Left lung (tissue), 10 donors: ENCODE results near the gene ZBTB20. TPM values are rescaled to one million over a fixed set of nuclear protein-coding genes. Genes with fewer than 3 reads are reported as not detected.
A peak's percentile ranks its signal among the peaks of the same experiment; 100 is the strongest.

ENCODE experiments used
- ATAC-seq: fragments of 200-7000 bp; cut with Tn5 transposase; one replicate; pipeline ENCODE4 v1.9.1; 2020; ENCODE audit warnings: moderate library complexity
- DNase-seq, 4 donors: peaks; one replicate each; pipeline ENCODE4 v3.0.0-alpha.2; 2013 to 2020
- H3K27ac ChIP-seq, 2 donors: fragments of 200-600 bp; sonication (generic) in 1 of 2; one replicate each; pipeline versions ENCODE4 v1.5.0 to v1.8.0; 2020 to 2021
- H3K27me3 ChIP-seq, 2 donors: fragments of 200-600 bp; sonication (generic) in 1 of 2; one replicate each; pipeline versions ENCODE4 v1.5.0 to v1.8.0; 2020 to 2021
- H3K36me3 ChIP-seq, 2 donors: fragments of 200-600 bp; sonication (generic) in 1 of 2; one replicate each; pipeline versions ENCODE4 v1.5.0 to v1.8.0; 2020 to 2021
- H3K4me1 ChIP-seq, 2 donors: fragments of 200-600 bp; one replicate each; pipeline ENCODE4 v1.8.0; 2021
- H3K4me3 ChIP-seq, 2 donors: fragments of 200-600 bp; sonication (generic) in 1 of 2; one replicate each; pipeline versions ENCODE4 v1.5.0 to v1.8.0; 2020 to 2021; ENCODE audit warnings: mild to moderate bottlenecking in 1 of 2
- H3K9me3 ChIP-seq, 2 donors: fragments of 200-600 bp; sonication (generic) in 1 of 2; one replicate each; pipeline versions ENCODE4 v1.5.0 to v1.8.0; 2020 to 2021
- CTCF ChIP-seq, 2 donors: fragments of 200-600 bp; sonication (generic) in 1 of 2; IDR thresholded peaks; one replicate each; pipeline versions ENCODE4 v1.5.0 to v1.8.0; 2021; ENCODE audit warnings: antibody characterized with exemption in 2 of 2
- intact Hi-C, 2 donors: fragments of 100-400 bp; cut with DNase I; formaldehyde crosslinking; loops; one replicate each; pipeline versions ENCODE4 v1.11.2 to v1.14.2; 2022
- polyA plus RNA-seq, 6 donors: library from polyadenylated mRNA; unstranded; fragments of 120-200 nt; gene quantifications; one replicate each; pipeline ENCODE4 v1.2.1, GENCODE V29; 2013; ENCODE audit not compliant: insufficient read length in 6 of 6
- total RNA-seq, 2 donors: library from RNA; stranded (reverse); fragmentation: NEBNext Ultra II Directional; extraction: Animal tissue kit (Norgen Biotek cat#: 25700); gene quantifications; one replicate each; pipeline ENCODE4 v1.2.1, GENCODE V29; 2021
- donor health status: DM: no; HTN: yes; CAD: no.
- donor health status: DM: no; HTN: no; CAD: no.

The ZBTB20 gene
- total and polyA plus RNA-seq, 8 donors = 1.1 to 63.5 (median 6.0) TPM

DNA sequence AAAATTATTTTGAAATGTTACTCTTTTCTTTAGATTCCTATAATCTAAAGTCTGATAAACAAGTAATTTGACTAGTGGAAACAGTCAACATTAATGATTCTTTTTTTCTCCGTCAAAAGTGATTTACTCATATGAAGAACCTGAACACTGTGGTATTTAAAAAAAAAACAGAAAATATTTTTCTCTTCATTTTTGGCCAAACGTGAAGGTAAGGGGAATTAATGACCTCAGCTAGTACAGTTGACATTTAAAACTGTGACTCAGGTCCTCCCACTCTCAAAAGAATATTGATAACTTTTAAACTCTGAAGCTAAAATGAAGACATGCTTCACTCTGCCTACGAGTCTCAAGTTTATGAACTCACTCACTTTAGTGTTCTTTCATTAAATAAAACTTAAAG is 818.7 kb downstream of the ZBTB20 start:
- ATAC-seq = no peak
- intact Hi-C loops = no loop called here
- no peak for TF ChIP-seq CTCF (IDR thresholded peaks at IDR 0.05)
- no peaks in the 10 kb centered on the region for H3K36me3 ChIP-seq
- no peak overlapping the region for H3K4me3 ChIP-seq
- H3K27ac ChIP-seq = no peak overlapping the region
- H3K27me3 ChIP-seq = no peaks in the 10 kb centered on the region
- no peaks in the 10 kb centered on the region for H3K9me3 ChIP-seq
- no peak for DNase-seq
- no peaks in the 10 kb centered on the region for H3K4me1 ChIP-seq

GRCh38 chr3:114327665-114328064 is 819.4 kb downstream of the ZBTB20 start:
- DNase-seq = no peak
- no peak for ATAC-seq
- Histone ChIP-seq H3K27me3 (no peaks in the 10 kb centered on the region), H3K9me3 (no peaks in the 10 kb centered on the region), H3K4me1 (no peaks in the 10 kb centered on the region), H3K4me3 (no peak overlapping the region), H3K36me3 (no peaks in the 10 kb centered on the region), H3K27ac (no peak overlapping the region)
- TF ChIP-seq CTCF (IDR thresholded peaks at IDR 0.05) = no peak
- intact Hi-C loops = no loop called here

GRCh38 chr3:114323546-114324254 is 823.4 kb downstream of the ZBTB20 start:
- no peaks in the 10 kb centered on the region for H3K36me3 ChIP-seq
- H3K4me3 ChIP-seq = no peak overlapping the region
- no peak for ATAC-seq

GRCh38 chr3:114320246-114320645 is 826.8 kb downstream of the ZBTB20 start:
- DNase-seq (no peak), ATAC-seq (no peak)
- TF ChIP-seq CTCF (IDR thresholded peaks at IDR 0.05) = no peak
- Histone ChIP-seq H3K36me3 (no peaks in the 10 kb centered on the region), H3K27me3 (no peaks in the 10 kb centered on the region), H3K4me3 (no peak overlapping the region), H3K9me3 (no peaks in the 10 kb centered on the region), H3K4me1 (no peaks in the 10 kb centered on the region), H3K27ac (no peak overlapping the region)
- intact Hi-C loops = no loop called here

More at GRCh38 chr3:114323546-114324254, 823.4 kb downstream of the ZBTB20 start:
- no peaks in the 10 kb centered on the region for H3K4me1 ChIP-seq
- no peak for DNase-seq
- H3K27me3 ChIP-seq = no peaks in the 10 kb centered on the region
- H3K9me3 ChIP-seq = no peaks in the 10 kb centered on the region
- H3K27ac ChIP-seq = no peak overlapping the region
- intact Hi-C loops = no loop called here
- TF ChIP-seq CTCF (IDR thresholded peaks at IDR 0.05) = no peak

- intact Hi-C loops = no loop called here
- no peaks in the 10 kb centered on the region for H3K9me3 ChIP-seq
- ATAC-seq (peak; percentile 70), DNase-seq (no peak)
- no peak overlapping the region for H3K27ac ChIP-seq
- no peaks in the 10 kb centered on the region for H3K36me3 ChIP-seq
- TF ChIP-seq CTCF (IDR thresholded peaks at IDR 0.05) = no peak
- no peaks in the 10 kb centered on the region for H3K4me1 ChIP-seq
- no peak overlapping the region for H3K4me3 ChIP-seq
- no peaks in the 10 kb centered on the region for H3K27me3 ChIP-seq
Observed at GRCh38 chr3:114319453-114319852, 827.6 kb downstream of the ZBTB20 start.
